Prostate gland (tissue), 2 donors: ENCODE results near the gene NEK7. TPM values are rescaled to one million over a fixed set of nuclear protein-coding genes. Genes with fewer than 3 reads are reported as not detected.

Experiments used
- DNase-seq: peaks from one replicate; pipeline ENCODE4 v3.0.0-alpha.2; 2019; ENCODE audit warnings: low spot score
- H3K27ac ChIP-seq, 2 donors: fragments of 200-600 bp; sonication (generic); 2 replicates each; pipeline ENCODE4 v1.5.1; 2017 to 2019
- H3K27me3 ChIP-seq: fragments of 200-600 bp; sonication (generic); replicated peaks from 2 replicates; pipeline ENCODE4 v1.5.1; 2019; ENCODE audit not compliant: insufficient read depth
- H3K36me3 ChIP-seq, 2 donors: fragments of 200-600 bp; sonication (generic); 1 replicate in 1 of 2; 2 replicates in 1 of 2; pipeline versions ENCODE4 v1.5.1 to v1.8.1; 2017 to 2019
- H3K4me1 ChIP-seq: fragments of 200-600 bp; sonication (generic); replicated peaks from 2 replicates; pipeline ENCODE4 v1.5.1; 2019
- H3K4me3 ChIP-seq, 2 donors: fragments of 200-600 bp; sonication (generic); 2 replicates each; pipeline ENCODE4 v1.5.1; 2017 to 2019
- H3K9me3 ChIP-seq: fragments of 200-600 bp; sonication (generic); 2 replicates; pipeline ENCODE4 v1.5.1; 2017
- CTCF ChIP-seq, 4 experiments: fragments of 200-600 bp in 2 of 4; fragments of 450-650 bp in 2 of 4; sonication (generic) in 2 of 4; IDR thresholded peaks; 1 replicate in 3 of 4; 2 replicates in 1 of 4; pipeline ENCODE4 v1.5.1; 2016 to 2019; ENCODE audit warnings: antibody characterized with exemption in 4 of 4, mild to moderate bottlenecking in 2 of 4, moderate library complexity in 2 of 4
- POLR2A ChIP-seq: fragments of 450-650 bp; IDR thresholded peaks from one replicate; pipeline ENCODE4 v1.6.1; 2016; ENCODE audit warnings: antibody characterized with exemption, mild to moderate bottlenecking
- POLR2AphosphoS5 ChIP-seq: sonication (generic); formaldehyde crosslinking; IDR thresholded peaks from one replicate; pipeline ENCODE4 v1.6.1; 2017; ENCODE audit warnings: antibody characterized with exemption
- WGBS: methylation state at CpG from one replicate; pipeline ENCODE4 v1.1.5; 2018; 5-methylcytosine and 5-hydroxymethylcytosine counted together
- intact Hi-C: fragments of 100-400 bp; cut with DNase I; formaldehyde crosslinking; loops from one replicate; pipeline ENCODE4 v1.14.2; 2022
- total RNA-seq, 2 donors: library from RNA; depleted of rRNA; stranded (reverse); fragments of >200 nt; gene quantifications; one replicate each; pipeline ENCODE4 v1.1.0, GENCODE V29; 2016

NEK7 gene
- total RNA-seq, 2 donors from 2014 or later: 53.3 to 70.9 TPM

DNA sequence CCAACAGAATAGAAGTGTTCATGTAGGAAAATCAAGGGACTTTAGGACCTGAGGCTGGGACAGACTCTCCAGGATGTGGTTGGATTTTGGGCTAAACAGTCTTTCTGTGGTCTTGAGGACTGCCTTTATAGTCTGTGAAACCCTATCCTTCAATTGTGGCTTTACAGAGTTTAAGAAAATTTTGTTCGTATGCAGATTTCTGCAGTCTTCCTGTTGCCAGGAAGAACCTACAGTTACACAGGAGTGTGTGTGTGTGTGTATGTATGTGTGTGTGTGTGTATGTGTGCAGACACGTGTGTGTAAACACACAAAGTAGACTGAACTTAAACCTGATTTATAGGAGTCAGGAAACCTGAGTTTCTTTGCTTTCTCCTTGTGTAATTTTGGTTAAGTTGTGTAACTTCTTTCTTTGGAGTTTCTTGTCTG lies 22.8 kb downstream of the NEK7 start:
- no peak for DNase-seq
- Histone ChIP-seq H3K27me3 (no peaks in the 10 kb centered on the region), H3K27ac (no peak overlapping the region), H3K36me3 (no peaks in the 10 kb centered on the region), H3K9me3 (no peaks in the 10 kb centered on the region), H3K4me1 (no peaks in the 10 kb centered on the region), H3K4me3 (no peak overlapping the region)
- TF ChIP-seq POLR2A (no peak), CTCF (IDR thresholded peaks at IDR 0.05) (no peak), POLR2AphosphoS5 (no peak)
- intact Hi-C loops: no loop called here
- WGBS: 31% methylated on average over 2 of the region's 2 CpGs

- Histone ChIP-seq H3K4me3 (no peak overlapping the region), H3K4me1 (no peaks in the 10 kb centered on the region), H3K27me3 (no peaks in the 10 kb centered on the region), H3K27ac (no peak overlapping the region), H3K36me3 (no peaks in the 10 kb centered on the region), H3K9me3 (no peaks in the 10 kb centered on the region)
- intact Hi-C loops: no loop called here
- TF ChIP-seq CTCF (IDR thresholded peaks at IDR 0.05) (no peak), POLR2AphosphoS5 (no peak)
- 75% methylated on average over 3 of the region's 3 CpGs for WGBS
- no peak for DNase-seq
These were observed 26.8 kb downstream of the NEK7 start for GRCh38 chr1:198183605-198184004.

DNA sequence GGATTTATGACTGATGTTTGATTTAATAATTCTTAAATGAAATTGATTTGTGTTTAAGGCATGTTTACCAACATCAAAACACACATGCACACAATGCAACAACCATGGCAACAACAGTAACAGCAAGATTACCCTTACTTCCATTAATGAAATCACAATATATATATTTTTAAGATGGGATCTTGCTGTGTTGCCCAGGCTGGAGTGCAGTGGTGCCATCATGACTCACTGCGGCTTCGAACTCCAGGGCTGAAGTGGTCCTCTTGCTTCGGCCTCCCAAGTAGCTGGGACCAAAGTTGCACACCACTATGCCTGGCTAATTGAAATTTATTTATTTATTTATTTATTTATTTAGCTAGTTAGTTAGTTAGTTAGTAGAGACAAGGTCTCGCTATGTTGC lies 27.7 kb downstream of the NEK7 start:
- WGBS: 98% methylated on average over 4 of the region's 4 CpGs
- intact Hi-C loops: no loop called here

DNA sequence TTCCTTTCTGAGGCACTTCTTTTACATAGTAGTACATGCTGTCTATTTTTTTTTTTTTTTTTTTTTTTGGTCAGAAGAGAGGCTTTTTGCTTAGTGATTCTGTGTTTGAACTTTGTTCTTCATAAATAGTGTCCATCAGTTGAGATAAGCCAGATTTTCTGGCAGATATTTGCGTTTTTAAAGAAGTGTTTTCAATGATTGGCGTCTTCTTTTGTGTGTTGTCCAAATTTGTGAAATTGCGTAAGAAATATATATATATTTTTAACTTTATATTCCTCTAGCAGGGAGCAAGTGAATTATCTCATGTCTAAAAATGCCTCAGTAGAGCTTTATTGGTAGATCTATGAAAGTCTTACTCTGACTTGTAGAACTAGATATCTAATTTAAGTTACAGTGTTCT lies 28.3 kb downstream of the NEK7 start:
- no peak for DNase-seq
- 54% methylated on average over 3 of the region's 3 CpGs for WGBS
- intact Hi-C loops: no loop called here

More for the DNA sequence above, 27.7 kb downstream of the NEK7 start:
- no peak for DNase-seq
- Histone ChIP-seq H3K36me3 (no peaks in the 10 kb centered on the region), H3K4me1 (no peaks in the 10 kb centered on the region), H3K27ac (no peak overlapping the region), H3K9me3 (no peaks in the 10 kb centered on the region), H3K4me3 (no peak overlapping the region), H3K27me3 (no peaks in the 10 kb centered on the region)
- no peak for TF ChIP-seq CTCF (IDR thresholded peaks at IDR 0.05)
- TF ChIP-seq POLR2A: no peak
- no peak for TF ChIP-seq POLR2AphosphoS5

DNA sequence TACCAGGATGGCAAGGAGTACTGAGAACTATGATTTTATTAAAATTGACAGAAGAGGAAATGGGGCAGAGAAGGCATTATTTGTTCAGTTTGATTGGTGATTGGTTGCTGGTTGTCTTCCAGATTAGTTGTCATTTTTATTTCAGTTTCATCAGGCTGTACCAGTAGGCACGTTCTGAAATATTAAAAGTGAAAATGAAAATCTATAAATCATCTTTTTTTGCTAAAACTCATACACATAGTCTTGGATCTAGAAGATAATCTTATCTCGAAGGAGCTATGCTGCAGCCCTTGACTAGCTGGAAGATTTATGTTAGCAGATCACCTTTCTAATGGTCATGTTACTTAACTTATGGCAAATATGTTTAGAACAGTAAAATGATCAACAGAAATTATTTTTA lies 29.0 kb downstream of the NEK7 start:
- DNase-seq: no peak
- Histone ChIP-seq H3K4me3 (no peak overlapping the region), H3K36me3 (no peaks in the 10 kb centered on the region), H3K27me3 (no peaks in the 10 kb centered on the region), H3K27ac (no peak overlapping the region), H3K9me3 (no peaks in the 10 kb centered on the region), H3K4me1 (no peaks in the 10 kb centered on the region)
- 52% methylated on average over 2 of the region's 2 CpGs for WGBS
- no peak for TF ChIP-seq POLR2AphosphoS5
- TF ChIP-seq POLR2A: no peak
- TF ChIP-seq CTCF (IDR thresholded peaks at IDR 0.05): no peak
- intact Hi-C loops: no loop called here

More for the DNA sequence above, 28.3 kb downstream of the NEK7 start:
- H3K4me3 ChIP-seq: no peak overlapping the region
- H3K4me1 ChIP-seq: no peaks in the 10 kb centered on the region
- no peaks in the 10 kb centered on the region for H3K27me3 ChIP-seq
- no peak overlapping the region for H3K27ac ChIP-seq
- H3K9me3 ChIP-seq: no peaks in the 10 kb centered on the region
- no peak for TF ChIP-seq POLR2AphosphoS5
- H3K36me3 ChIP-seq: no peaks in the 10 kb centered on the region
